GM21737 (cell line): Measurements from ENCODE around the gene DRG1.
"Not testable (repeated sequence)": the region's sequence is repeated elsewhere in the genome, so short reads cannot be mapped to it uniquely, and the experiment has no call there.

ENCODE experiments used
- ATAC-seq: cut with Tn5 transposase; IDR thresholded peaks from one replicate; pipeline ENCODE4 v1.9.1; 2021; ENCODE audit warnings: mild to moderate bottlenecking, moderate library complexity; ENCODE audit not compliant: unreplicated experiment

The DRG1 gene

DNA sequence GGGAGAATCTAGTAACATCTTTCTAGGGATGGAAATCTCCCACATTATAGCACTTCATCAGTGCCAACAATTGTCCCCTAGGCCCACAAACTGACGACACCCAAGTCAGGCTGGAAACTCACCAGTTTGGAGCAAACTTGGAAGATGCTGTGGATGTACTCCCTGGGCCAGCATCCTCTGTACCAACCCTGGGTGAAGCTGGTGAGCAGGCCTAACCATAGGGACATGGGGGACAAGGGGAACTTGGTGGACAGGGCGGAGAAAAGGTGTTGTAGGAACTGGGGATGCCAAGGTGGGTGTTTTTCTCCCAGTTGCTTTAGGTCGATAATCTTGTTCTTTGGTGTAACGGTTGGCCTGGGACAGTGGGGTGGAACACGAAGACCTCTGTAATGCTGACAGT is 42.2 kb downstream of the DRG1 start:
- ATAC-seq = no peak

DNA sequence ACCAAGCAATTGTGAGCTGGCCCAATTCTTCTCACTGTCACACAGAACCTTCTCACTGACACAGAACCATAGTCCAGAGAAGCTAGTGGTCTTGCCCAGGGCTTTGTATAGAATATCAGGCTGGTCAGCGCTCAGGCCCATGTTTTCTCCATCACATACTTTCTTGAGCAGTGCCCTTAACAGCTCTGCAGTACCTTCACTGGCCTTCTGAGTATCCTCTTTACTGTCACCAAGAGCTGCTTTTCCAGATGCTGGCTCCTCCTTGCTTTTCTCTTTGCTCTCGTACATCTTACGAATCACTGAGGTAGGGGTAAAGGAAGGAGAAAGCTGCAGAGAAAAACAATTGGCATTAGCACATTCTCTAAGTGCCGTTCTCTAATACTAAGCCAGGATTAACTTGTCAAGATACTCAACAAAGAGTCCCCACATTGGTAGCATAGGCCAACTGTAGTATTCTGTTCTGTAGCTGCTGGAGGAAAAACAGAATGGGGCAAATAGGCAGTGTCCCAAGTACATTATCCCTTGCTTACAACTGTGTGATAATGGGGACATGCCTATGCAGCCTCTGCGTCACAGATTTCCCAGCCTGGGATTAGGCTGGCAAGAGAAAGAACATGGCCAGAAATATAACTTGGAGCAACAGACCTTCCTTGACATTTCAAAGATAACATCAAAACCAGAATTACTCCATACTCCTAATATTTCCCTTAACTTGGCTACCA is 43.5 kb downstream of the DRG1 start:
- ATAC-seq = no peak

DNA sequence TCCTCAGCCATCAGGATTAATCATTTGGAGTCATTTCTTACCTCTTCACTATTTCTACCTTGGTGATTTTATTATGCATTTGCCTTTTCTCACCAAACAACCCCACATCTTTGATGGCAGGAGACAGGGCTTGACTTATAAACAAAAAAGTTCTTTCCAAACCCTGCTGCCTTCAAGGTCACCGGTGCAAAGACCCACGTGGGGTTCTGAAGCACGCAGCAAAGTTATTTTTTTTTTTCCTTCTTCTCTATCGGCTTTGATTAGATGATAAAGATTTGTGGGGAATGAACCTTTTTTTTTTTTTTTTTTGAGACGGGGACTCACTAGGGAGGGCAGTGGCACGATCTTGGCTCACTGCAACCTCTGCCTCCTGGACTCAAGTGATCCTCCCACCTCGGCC is 44.1 kb downstream of the DRG1 start:
- ATAC-seq = no peak

- ATAC-seq = no peak
These were observed 46.2 kb downstream of the DRG1 start for GRCh38 chr22:31445642-31446041.

DNA sequence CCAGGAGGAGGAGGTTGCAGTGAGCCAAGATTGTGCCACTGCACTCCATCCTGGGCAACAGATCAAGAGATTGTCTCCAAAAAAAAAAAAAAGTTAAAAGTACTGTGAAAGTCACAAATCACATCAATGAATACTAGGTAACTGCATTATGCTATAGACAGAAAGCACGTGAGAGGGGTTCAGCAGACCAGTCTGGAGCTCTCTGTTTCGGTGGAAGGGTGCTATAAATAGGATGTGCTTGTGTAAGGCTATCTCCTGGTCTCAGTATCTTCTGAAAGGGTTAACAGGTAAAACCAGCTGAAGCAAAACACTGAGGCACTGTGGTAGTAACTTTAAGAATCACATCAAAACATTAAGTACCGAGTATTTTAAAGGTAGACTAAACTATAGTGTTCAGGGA is 46.8 kb downstream of the DRG1 start:
- no peak for ATAC-seq

DNA sequence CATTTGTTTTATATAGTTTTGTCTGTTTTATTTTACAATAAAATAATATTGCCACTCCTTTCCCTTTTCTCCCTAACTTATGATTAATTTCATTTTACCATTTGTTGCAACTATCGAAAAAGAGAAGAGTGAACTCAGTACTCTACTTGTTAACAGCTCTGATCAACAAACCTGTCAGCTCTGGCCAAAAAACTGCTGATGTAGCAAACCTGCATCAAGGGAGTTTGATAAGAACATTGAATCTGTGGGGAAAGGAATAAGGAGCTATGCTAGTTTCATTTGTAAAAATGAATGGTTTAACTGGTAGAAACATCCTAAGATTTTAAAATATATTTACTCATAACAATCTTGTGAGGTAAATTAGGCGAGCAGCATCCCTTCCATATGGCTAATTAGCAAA is 47.4 kb downstream of the DRG1 start:
- no peak for ATAC-seq

- ATAC-seq = no peak
These were observed 47.9 kb downstream of the DRG1 start for GRCh38 chr22:31447337-31447736.

DNA sequence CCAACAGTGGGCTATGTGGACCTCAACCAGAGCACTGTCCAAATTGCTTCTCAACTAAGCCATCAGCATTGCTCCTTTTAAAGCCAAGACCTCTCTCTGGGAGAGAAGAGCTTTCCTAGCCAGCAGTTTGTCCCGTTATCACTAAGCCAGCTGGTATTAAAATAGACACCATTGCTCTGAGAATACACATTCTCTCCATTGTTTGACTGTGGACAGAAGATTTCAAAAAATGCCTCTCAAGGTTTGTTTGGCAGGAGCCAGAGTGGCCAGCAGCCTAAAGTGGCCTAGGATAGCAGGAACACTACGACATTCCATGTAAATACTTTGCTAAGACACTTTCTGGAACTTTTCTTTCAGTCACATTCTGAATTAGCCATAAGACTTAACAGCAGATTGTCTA is 49.0 kb downstream of the DRG1 start:
- ATAC-seq = no peak

DNA sequence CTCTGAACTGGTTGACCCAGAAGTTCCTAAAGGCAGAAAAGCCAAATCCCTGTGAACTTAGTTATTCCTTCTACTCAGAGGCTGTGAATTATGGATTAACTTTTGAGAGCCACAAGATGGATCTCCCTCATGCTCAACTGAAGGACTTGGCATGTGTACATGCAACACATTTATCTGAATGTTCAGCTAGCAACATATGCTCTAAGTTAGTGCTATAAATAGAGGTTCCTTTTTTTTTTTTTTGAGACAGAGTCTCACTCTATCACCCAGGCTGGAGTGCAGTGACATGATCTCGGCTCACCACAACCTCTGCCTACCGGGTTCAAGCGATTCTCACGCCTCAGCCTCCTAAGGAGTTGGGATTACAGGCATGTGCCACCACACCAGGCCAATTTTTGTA is 50.1 kb downstream of the DRG1 start:
- no peak for ATAC-seq

DNA sequence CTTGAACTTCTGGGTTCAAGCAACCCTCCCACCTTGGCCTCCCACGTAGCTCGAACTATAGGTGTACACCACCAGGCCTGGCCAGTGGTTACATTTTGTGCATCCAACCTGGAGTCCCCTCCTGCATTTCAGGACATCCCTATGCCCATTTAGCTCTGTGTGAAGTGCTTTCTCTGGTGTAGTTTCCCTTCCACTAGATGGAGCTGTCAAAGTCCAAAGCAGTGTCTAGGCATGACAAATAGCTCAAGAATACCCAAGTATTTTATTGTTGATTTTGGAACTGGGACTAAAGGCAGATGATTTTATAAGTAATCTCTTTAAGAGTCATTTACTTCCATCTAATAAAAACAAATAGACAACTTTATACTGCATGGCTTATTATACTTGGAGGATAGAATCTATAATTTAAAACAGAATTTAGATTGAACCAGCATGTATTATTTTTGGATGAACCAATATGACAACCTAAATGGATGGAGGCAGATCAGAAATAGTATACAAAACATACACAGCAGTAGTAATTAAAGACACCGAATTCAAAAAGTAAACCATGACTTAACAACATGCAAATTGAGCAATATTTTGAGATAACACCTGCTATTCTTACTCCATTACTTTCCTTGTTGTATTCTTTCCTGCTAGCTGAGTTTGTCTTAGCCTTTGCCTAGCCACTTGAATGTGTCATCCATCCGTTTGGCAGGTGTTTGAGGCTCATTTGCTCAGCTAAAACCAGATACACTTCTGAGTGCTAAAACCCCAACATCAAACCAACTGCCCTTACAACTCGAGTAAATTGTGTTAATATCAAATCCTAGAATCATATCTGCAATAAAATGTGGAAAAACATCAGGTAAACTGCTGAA is 52.5 kb downstream of the DRG1 start:
- ATAC-seq = no peak

DNA sequence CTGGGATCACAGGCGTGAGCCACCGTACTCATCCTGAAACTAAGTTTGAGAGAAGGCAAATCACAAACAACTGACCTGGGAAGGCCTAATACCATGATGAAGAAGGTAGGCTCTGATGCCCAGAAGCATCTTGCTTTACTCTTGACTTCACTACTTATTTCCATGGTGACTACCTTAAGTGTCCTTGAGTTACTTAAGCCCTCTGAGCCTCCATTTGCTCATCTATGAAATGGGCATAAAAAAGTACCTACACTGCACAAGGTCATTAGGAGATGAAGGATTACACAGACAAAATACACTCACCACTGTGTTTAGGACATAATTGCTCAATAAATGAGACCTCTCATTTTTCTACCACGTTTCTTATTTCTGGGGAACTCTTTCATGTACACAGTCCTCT is 62.3 kb downstream of the DRG1 start:
- ATAC-seq = no peak

DNA sequence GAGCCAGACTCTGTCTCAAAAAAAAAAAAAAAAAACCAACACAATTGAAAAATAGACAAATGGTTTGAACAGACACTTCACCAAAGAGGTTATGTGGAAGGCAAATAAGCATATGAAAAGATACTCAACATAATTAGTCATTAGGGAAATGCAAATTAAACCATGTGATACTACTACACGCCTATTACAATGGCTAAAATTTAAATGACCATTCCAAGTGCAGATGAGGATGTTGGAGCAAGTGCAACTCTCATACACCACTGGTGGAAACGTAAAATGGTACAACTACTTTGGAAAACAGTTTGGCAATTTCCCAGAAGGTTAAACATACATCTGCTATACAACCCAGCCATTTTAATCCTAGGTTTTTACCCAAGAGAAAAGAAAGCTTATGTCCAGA is 65.9 kb downstream of the DRG1 start:
- ATAC-seq = no peak

GRCh38 chr22:31474743-31475142 is 75.3 kb downstream of the DRG1 start:
- no peak for ATAC-seq

- no peak for ATAC-seq
These were observed 76.4 kb downstream of the DRG1 start for GRCh38 chr22:31475800-31476199.

GRCh38 chr22:31477329-31477728 is 77.9 kb downstream of the DRG1 start:
- peak; percentile 70 for ATAC-seq

GRCh38 chr22:31481129-31481528 is 81.7 kb downstream of the DRG1 start:
- ATAC-seq = no peak

- ATAC-seq = not testable (repeated sequence)
These were observed 83.1 kb downstream of the DRG1 start for GRCh38 chr22:31482470-31482869.
